ENCODE results near the gene ABCC1.

- no peak for TF ChIP-seq CTCF (IDR thresholded peaks at IDR 0.05)
- TF ChIP-seq ZFX (IDR thresholded peaks at IDR 0.05; ENCODE audit: borderline replicate concordance) = no peak
These were observed 41.5 kb downstream of the ABCC1 start for GRCh38 chr16:15990902-15991301.

Data from 22Rv1 (cell line).